Measurements from ENCODE around the gene MPP3.

- TF ChIP-seq CTCF (IDR thresholded peaks at IDR 0.05) (no peak), POLR2A (IDR thresholded peaks at IDR 0.05) (no peak)
Measured at GRCh38 chr17:43805117-43805516, 27.8 kb downstream of the MPP3 start.

Measured in testis (tissue), 2 donors.